ENCODE data around the gene SLC35G3. TPM values are rescaled to one million over a fixed set of nuclear protein-coding genes. Genes with fewer than 3 reads are reported as not detected.

Gene SLC35G3
- total and polyA plus RNA-seq, 2 experiments from 2014 or later, result not detected

DNA sequence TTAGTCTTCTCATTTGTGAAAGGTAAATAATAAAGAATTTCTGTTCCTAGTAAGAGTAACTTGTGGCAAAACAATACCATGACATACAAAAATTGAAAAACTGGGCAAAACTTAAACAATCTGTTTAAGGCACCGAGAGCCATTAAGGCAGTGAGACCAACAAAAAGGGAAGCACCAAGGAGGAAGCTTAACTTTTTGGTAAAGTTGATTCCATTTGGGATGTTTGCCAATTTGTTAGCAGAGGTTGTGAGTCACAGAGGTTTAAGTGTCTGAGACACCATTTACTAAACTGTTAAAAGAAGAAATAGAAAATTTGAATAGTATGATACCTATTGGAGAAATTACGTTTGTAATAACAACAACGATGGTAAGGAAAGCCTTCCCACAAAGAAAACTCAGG is 4.9 kb downstream of the SLC35G3 start:
- Mint-ChIP-seq H3K9me3 (peaks cover 4% of the 10 kb centered on the region; the same call in 2 of the 3 replicates), H3K4me3 (no peak overlapping the region), H3K27me3 (ENCODE audit: insufficient read depth, low read depth, poor library complexity) (no peaks in the 10 kb centered on the region), H3K4me1 (no peaks in the 10 kb centered on the region), H3K36me3 (ENCODE audit: low read depth) (0 out of 3 replicates have a peak, but pooled peaks cover 3% of the 10 kb centered on the region), H3K27ac (no peak overlapping the region)
- ATAC-seq (no peak), DNase-seq (ENCODE audit: low spot score) (no peak)
- Histone ChIP-seq H3K4me2 (no peak overlapping the region), H3K27ac (ENCODE audit: low read depth) (no peak overlapping the region), H3K79me2 (replicated peaks; ENCODE audit: insufficient read depth) (no peaks in the 10 kb centered on the region), H2AFZ (no peak overlapping the region), H3K27me3 (ENCODE audit: insufficient read depth) (no peaks in the 10 kb centered on the region), H3F3A (replicated peaks; ENCODE audit: low read depth) (no peaks in the 10 kb centered on the region), H4K20me1 (replicated peaks; ENCODE audit: insufficient read depth) (no peaks in the 10 kb centered on the region), H3K36me3 (ENCODE audit: insufficient read depth) (no peaks in the 10 kb centered on the region), H3K4me3 (no peak overlapping the region), H3K4me1 (ENCODE audit: insufficient read depth) (no peaks in the 10 kb centered on the region; the same call in 1 of the 2 replicates), H3K9me2 (ENCODE audit: insufficient read depth) (peaks cover 5% of the 10 kb centered on the region; the same call in 1 of the 2 replicates)
- TF ChIP-seq NANOG (IDR thresholded peaks at IDR 0.05; ENCODE audit: borderline replicate concordance) (no peak), STAT1 (IDR thresholded peaks at IDR 0.05; ENCODE audit: unreplicated experiment) (no peak), JUNB (IDR thresholded peaks at IDR 0.05; ENCODE audit: unreplicated experiment) (no peak)

DNA sequence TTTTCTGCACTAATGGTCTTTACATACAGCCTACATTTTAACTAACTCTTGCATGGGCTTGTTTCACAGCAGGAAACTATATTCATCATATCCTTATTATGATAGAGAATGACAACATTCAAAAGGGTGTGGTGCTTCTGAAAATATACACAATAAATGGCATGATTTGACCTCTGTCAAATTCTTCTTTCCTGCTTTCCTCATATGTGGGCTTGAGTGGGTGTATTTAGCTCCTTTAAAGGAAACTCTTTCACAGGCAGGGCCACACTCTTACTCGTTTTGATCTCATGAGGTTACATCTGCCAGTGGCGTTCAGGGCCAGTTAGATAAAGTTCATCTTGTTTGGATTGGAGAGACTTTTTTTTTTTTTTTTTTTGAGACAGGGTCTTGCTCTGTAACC is 6.1 kb downstream of the SLC35G3 start:
- Mint-ChIP-seq H3K27me3 (ENCODE audit: insufficient read depth, low read depth, poor library complexity) (peaks cover 3% of the 10 kb centered on the region), H3K36me3 (ENCODE audit: low read depth) (no peaks in the 10 kb centered on the region), H3K9me3 (no peaks in the 10 kb centered on the region), H3K4me1 (no peaks in the 10 kb centered on the region), H3K4me3 (no peak overlapping the region), H3K27ac (no peak overlapping the region)
- Histone ChIP-seq H3K79me2 (replicated peaks; ENCODE audit: insufficient read depth) (no peaks in the 10 kb centered on the region), H2AFZ (no peak overlapping the region), H3K9me2 (ENCODE audit: insufficient read depth) (peaks cover 5% of the 10 kb centered on the region; the same call in 1 of the 2 replicates), H3K27me3 (ENCODE audit: insufficient read depth) (no peaks in the 10 kb centered on the region), H3K4me2 (no peak overlapping the region), H3K4me3 (no peak overlapping the region), H4K20me1 (replicated peaks; ENCODE audit: insufficient read depth) (no peaks in the 10 kb centered on the region), H3F3A (replicated peaks; ENCODE audit: low read depth) (no peaks in the 10 kb centered on the region), H3K4me1 (ENCODE audit: insufficient read depth) (no peaks in the 10 kb centered on the region; the same call in 1 of the 2 replicates), H3K27ac (ENCODE audit: low read depth) (no peak overlapping the region), H3K36me3 (ENCODE audit: insufficient read depth) (no peaks in the 10 kb centered on the region)
- no peak for DNase-seq (ENCODE audit: low spot score)
- no peak for ATAC-seq
- no peak for TF ChIP-seq ZNF331 (CRISPR knock-in tag; IDR thresholded peaks at IDR 0.05; ENCODE audit: low read depth)
- TF ChIP-seq CTCF (conservative IDR thresholded peaks at IDR 0.05; ENCODE audit: low read depth in 2 of 2), result no peak
- no peak for TF ChIP-seq CREB1 (CRISPR knock-in tag; IDR thresholded peaks at IDR 0.05; ENCODE audit: low read depth)
- TF ChIP-seq, protein P1, sequence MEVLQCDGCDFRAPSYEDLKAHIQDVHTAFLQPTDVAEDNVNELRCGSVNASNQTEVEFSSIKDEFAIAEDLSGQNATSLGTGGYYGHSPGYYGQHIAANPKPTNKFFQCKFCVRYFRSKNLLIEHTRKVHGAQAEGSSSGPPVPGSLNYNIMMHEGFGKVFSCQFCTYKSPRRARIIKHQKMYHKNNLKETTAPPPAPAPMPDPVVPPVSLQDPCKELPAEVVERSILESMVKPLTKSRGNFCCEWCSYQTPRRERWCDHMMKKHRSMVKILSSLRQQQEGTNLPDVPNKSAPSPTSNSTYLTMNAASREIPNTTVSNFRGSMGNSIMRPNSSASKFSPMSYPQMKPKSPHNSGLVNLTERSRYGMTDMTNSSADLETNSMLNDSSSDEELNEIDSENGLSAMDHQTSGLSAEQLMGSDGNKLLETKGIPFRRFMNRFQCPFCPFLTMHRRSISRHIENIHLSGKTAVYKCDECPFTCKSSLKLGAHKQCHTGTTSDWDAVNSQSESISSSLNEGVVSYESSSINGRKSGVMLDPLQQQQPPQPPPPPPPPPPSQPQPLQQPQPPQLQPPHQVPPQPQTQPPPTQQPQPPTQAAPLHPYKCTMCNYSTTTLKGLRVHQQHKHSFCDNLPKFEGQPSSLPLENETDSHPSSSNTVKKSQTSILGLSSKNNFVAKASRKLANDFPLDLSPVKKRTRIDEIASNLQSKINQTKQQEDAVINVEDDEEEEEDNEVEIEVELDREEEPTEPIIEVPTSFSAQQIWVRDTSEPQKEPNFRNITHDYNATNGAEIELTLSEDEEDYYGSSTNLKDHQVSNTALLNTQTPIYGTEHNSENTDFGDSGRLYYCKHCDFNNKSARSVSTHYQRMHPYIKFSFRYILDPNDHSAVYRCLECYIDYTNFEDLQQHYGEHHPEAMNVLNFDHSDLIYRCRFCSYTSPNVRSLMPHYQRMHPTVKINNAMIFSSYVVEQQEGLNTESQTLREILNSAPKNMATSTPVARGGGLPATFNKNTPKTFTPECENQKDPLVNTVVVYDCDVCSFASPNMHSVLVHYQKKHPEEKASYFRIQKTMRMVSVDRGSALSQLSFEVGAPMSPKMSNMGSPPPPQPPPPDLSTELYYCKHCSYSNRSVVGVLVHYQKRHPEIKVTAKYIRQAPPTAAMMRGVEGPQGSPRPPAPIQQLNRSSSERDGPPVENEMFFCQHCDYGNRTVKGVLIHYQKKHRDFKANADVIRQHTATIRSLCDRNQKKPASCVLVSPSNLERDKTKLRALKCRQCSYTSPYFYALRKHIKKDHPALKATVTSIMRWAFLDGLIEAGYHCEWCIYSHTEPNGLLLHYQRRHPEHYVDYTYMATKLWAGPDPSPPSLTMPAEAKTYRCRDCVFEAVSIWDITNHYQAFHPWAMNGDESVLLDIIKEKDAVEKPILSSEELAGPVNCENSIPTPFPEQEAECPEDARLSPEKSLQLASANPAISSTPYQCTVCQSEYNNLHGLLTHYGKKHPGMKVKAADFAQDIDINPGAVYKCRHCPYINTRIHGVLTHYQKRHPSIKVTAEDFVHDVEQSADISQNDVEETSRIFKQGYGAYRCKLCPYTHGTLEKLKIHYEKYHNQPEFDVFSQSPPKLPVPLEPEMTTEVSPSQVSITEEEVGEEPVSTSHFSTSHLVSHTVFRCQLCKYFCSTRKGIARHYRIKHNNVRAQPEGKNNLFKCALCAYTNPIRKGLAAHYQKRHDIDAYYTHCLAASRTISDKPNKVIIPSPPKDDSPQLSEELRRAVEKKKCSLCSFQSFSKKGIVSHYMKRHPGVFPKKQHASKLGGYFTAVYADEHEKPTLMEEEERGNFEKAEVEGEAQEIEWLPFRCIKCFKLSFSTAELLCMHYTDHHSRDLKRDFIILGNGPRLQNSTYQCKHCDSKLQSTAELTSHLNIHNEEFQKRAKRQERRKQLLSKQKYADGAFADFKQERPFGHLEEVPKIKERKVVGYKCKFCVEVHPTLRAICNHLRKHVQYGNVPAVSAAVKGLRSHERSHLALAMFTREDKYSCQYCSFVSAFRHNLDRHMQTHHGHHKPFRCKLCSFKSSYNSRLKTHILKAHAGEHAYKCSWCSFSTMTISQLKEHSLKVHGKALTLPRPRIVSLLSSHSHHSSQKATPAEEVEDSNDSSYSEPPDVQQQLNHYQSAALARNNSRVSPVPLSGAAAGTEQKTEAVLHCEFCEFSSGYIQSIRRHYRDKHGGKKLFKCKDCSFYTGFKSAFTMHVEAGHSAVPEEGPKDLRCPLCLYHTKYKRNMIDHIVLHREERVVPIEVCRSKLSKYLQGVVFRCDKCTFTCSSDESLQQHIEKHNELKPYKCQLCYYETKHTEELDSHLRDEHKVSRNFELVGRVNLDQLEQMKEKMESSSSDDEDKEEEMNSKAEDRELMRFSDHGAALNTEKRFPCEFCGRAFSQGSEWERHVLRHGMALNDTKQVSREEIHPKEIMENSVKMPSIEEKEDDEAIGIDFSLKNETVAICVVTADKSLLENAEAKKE (CRISPR knock-in tag; IDR thresholded peaks at IDR 0.05), result no peak
- TF ChIP-seq EZH2phosphoT487 (IDR thresholded peaks at IDR 0.05; ENCODE audit: unreplicated experiment), result no peak
- no peak for TF ChIP-seq STAT1 (IDR thresholded peaks at IDR 0.05; ENCODE audit: unreplicated experiment)
- no peak for TF ChIP-seq EZH2 (IDR thresholded peaks at IDR 0.05; ENCODE audit: low read depth, unreplicated experiment)
- no peak for TF ChIP-seq POLR2AphosphoS5 (IDR thresholded peaks at IDR 0.05; ENCODE audit: low read depth)
- no peak for TF ChIP-seq ZNF114 (CRISPR knock-in tag; IDR thresholded peaks at IDR 0.05)
